OCI-LY1 (cell line): ENCODE measurements around the gene FAM53B.

Source experiments
- H2AFZ ChIP-seq: fragments of 200-600 bp; sonication (generic), shearing (Covaris generic); 2 replicates; pipeline ENCODE4 v1.6.0; 2014; ENCODE audit warnings: antibody characterized with exemption, mild to moderate bottlenecking, low read length
- H3F3A ChIP-seq: fragments of 200-600 bp; sonication (generic), shearing (Covaris generic); 2 replicates; pipeline ENCODE4 v1.6.0; 2014; ENCODE audit warnings: mild to moderate bottlenecking, antibody characterized with exemption, low read length, moderate library complexity; ENCODE audit not compliant: insufficient read depth
- H3K27ac ChIP-seq: fragments of 200-600 bp; sonication (generic); 2 replicates; pipeline ENCODE4 v1.5.1; 2014; ENCODE audit warnings: low read length, mixed run types, mild to moderate bottlenecking, low read depth; ENCODE audit not compliant: poor library complexity, severe bottlenecking
- H3K27me3 ChIP-seq: fragments of 200-600 bp; sonication (generic); 2 replicates; pipeline ENCODE4 v1.6.0; 2014; ENCODE audit warnings: antibody characterized with exemption, mild to moderate bottlenecking, low read length, moderate library complexity; ENCODE audit not compliant: insufficient read depth
- H3K36me3 ChIP-seq: fragments of 200-600 bp; sonication (generic); 2 replicates; pipeline ENCODE4 v1.6.1; 2014; ENCODE audit warnings: mild to moderate bottlenecking, antibody characterized with exemption, low read length, moderate library complexity, mixed read lengths; ENCODE audit not compliant: insufficient read depth
- H3K4me1 ChIP-seq: fragments of 200-600 bp; sonication (generic); 2 replicates; pipeline ENCODE4 v1.5.1; 2014; ENCODE audit warnings: mild to moderate bottlenecking, low read length, moderate library complexity; ENCODE audit not compliant: insufficient read depth, severe bottlenecking
- H3K4me2 ChIP-seq: fragments of 200-600 bp; sonication (generic), shearing (Covaris generic); 2 replicates; pipeline ENCODE4 v1.6.1; 2014; ENCODE audit warnings: low read length
- H3K4me3 ChIP-seq: fragments of 200-600 bp; sonication (generic); 2 replicates; pipeline ENCODE4 v1.5.1; 2014; ENCODE audit warnings: low read length, low read depth, mild to moderate bottlenecking, mixed read lengths; ENCODE audit not compliant: poor library complexity, severe bottlenecking
- H3K79me2 ChIP-seq: fragments of 200-600 bp; shearing (Covaris generic); 2 replicates; pipeline ENCODE4 v1.6.1; 2016; ENCODE audit warnings: mixed run types, low read length, mixed read lengths; ENCODE audit not compliant: insufficient read depth
- H3K9ac ChIP-seq: fragments of 200-600 bp; sonication (generic), shearing (Covaris generic); 2 replicates; pipeline ENCODE4 v1.6.1; 2014; ENCODE audit warnings: mild to moderate bottlenecking, low read length, mixed read lengths
- H3K9me2 ChIP-seq: fragments of 200-600 bp; sonication (generic), shearing (Covaris generic); 2 replicates; pipeline ENCODE4 v1.6.1; 2014; ENCODE audit warnings: low read depth, mild to moderate bottlenecking, low read length, mixed read lengths
- H3K9me3 ChIP-seq: fragments of 200-600 bp; shearing (Covaris generic); 2 replicates; pipeline ENCODE4 v1.6.1; 2014; ENCODE audit warnings: low read length, mixed read lengths
- H4K20me1 ChIP-seq: fragments of 200-600 bp; sonication (generic), shearing (Covaris generic); 2 replicates; pipeline ENCODE4 v1.6.0; 2016; ENCODE audit warnings: mild to moderate bottlenecking, low read length; ENCODE audit not compliant: insufficient read depth
- CTCF ChIP-seq: fragments of 200-600 bp; sonication (generic), shearing (Covaris generic); IDR thresholded peaks from 2 replicates; pipeline ENCODE4 v1.5.1; 2017; ENCODE audit warnings: mild to moderate bottlenecking, antibody characterized with exemption, low read length, moderate library complexity, mixed read lengths
- EZH2 ChIP-seq: fragments of 200-600 bp; sonication (generic), shearing (Covaris generic); IDR thresholded peaks from 2 replicates; pipeline ENCODE4 v1.8.0; 2017; ENCODE audit warnings: borderline replicate concordance, mixed run types, mild to moderate bottlenecking, antibody characterized with exemption, low read length, moderate library complexity, mixed read lengths

Gene FAM53B

GRCh38 chr10:124594240-124594639, 149.9 kb downstream of the FAM53B start:
- Histone ChIP-seq H3K9ac (no peak overlapping the region), H3K9me3 (no peaks in the 10 kb centered on the region), H4K20me1 (no peaks in the 10 kb centered on the region), H3K9me2 (no peaks in the 10 kb centered on the region), H3F3A (no peaks in the 10 kb centered on the region), H3K4me3 (no peak overlapping the region), H3K36me3 (no peaks in the 10 kb centered on the region), H3K4me2 (no peak overlapping the region), H3K4me1 (peaks cover 26% of the 10 kb centered on the region), H3K27me3 (no peaks in the 10 kb centered on the region; the same call in 1 of the 2 replicates), H3K79me2 (no peaks in the 10 kb centered on the region), H2AFZ (no peak overlapping the region), H3K27ac (no peak overlapping the region)
- TF ChIP-seq EZH2 (no peak), CTCF (no peak)

- TF ChIP-seq EZH2 (no peak), CTCF (no peak)
- no peak overlapping the region for H2AFZ ChIP-seq
- H3K4me1 ChIP-seq = peaks cover 24% of the 10 kb centered on the region
- no peaks in the 10 kb centered on the region for H3K9me2 ChIP-seq
- no peaks in the 10 kb centered on the region for H3F3A ChIP-seq
- H3K27me3 ChIP-seq = no peaks in the 10 kb centered on the region; the same call in 1 of the 2 replicates
- H3K9me3 ChIP-seq = no peaks in the 10 kb centered on the region
- no peak overlapping the region for H3K4me2 ChIP-seq
- H3K79me2 ChIP-seq = no peaks in the 10 kb centered on the region
- no peak overlapping the region for H3K27ac ChIP-seq
- no peak overlapping the region for H3K4me3 ChIP-seq
- no peak overlapping the region for H3K9ac ChIP-seq
- no peaks in the 10 kb centered on the region for H3K36me3 ChIP-seq
- H4K20me1 ChIP-seq = no peaks in the 10 kb centered on the region
Observed at GRCh38 chr10:124593431-124593985, 150.7 kb downstream of the FAM53B start.

GRCh38 chr10:124592736-124593430, 151.3 kb downstream of the FAM53B start:
- Histone ChIP-seq H3K9ac (no peak overlapping the region), H2AFZ (no peak overlapping the region), H3K4me3 (no peak overlapping the region), H3K79me2 (no peaks in the 10 kb centered on the region), H3K4me1 (peaks cover 24% of the 10 kb centered on the region), H3K9me3 (no peaks in the 10 kb centered on the region), H3K4me2 (no peak overlapping the region), H4K20me1 (no peaks in the 10 kb centered on the region), H3F3A (no peaks in the 10 kb centered on the region), H3K27ac (no peak overlapping the region), H3K36me3 (no peaks in the 10 kb centered on the region), H3K27me3 (no peaks in the 10 kb centered on the region; the same call in 1 of the 2 replicates), H3K9me2 (no peaks in the 10 kb centered on the region)
- TF ChIP-seq CTCF = no peak
- no peak for TF ChIP-seq EZH2
